HCT116 (cell line): ENCODE data around the gene SGCA.

Experiments
- EZH2phosphoT487 ChIP-seq: fragments of 200-600 bp; IDR thresholded peaks from 2 replicates; pipeline ENCODE4 v1.6.1; 2018; ENCODE audit warnings: antibody characterized with exemption, borderline replicate concordance
- FOSL1 ChIP-seq: IDR thresholded peaks from 2 replicates; pipeline ENCODE4 v1.6.1; 2012; ENCODE audit warnings: low read depth
- JUND ChIP-seq: IDR thresholded peaks from 2 replicates; pipeline ENCODE4 v1.6.1; 2012
- POLR2A ChIP-seq: IDR thresholded peaks from 2 replicates; pipeline ENCODE4 v1.7.0; 2011; ENCODE audit warnings: borderline replicate concordance; ENCODE audit not compliant: insufficient read depth, insufficient read length; ENCODE audit errors: extremely low read depth
- RAD21 ChIP-seq: IDR thresholded peaks from 2 replicates; pipeline ENCODE4 v1.6.1; 2012; ENCODE audit warnings: low read depth, mild to moderate bottlenecking
- SIN3A ChIP-seq: IDR thresholded peaks from 2 replicates; pipeline ENCODE4 v1.6.1; 2012; ENCODE audit warnings: low read depth
- ZNF274 ChIP-seq: fragments of 200-500 bp; sonication (Bioruptor generic); IDR thresholded peaks from 2 replicates; pipeline ENCODE4 v1.6.1; 2014; ENCODE audit warnings: mild to moderate bottlenecking, low read depth, low read length, inconsistent platforms
- TF ChIP-seq, protein P1 (sequence below), 3 experiments: fragments of 200-600 bp in 1 of 3; sonication (generic) in 1 of 3; IDR thresholded peaks in 2 of 3; conservative IDR thresholded peaks in 1 of 3; 2 replicates each; pipeline ENCODE4 v1.5.1; 2012 to 2017; ENCODE audit warnings: low read depth in 2 of 3, low read length in 2 of 3, antibody characterized with exemption in 1 of 3, borderline replicate concordance in 1 of 3, control low read depth in 1 of 3, mild to moderate bottlenecking in 1 of 3, mixed read lengths in 1 of 3, mixed run types in 1 of 3, moderate library complexity in 1 of 3; ENCODE audit not compliant: insufficient read depth in 1 of 3
- TF ChIP-seq, protein P2 (sequence below): IDR thresholded peaks from 2 replicates; pipeline ENCODE4 v1.6.1; 2012

- TF ChIP-seq FOSL1, result no peak
- TF ChIP-seq, protein P1, sequence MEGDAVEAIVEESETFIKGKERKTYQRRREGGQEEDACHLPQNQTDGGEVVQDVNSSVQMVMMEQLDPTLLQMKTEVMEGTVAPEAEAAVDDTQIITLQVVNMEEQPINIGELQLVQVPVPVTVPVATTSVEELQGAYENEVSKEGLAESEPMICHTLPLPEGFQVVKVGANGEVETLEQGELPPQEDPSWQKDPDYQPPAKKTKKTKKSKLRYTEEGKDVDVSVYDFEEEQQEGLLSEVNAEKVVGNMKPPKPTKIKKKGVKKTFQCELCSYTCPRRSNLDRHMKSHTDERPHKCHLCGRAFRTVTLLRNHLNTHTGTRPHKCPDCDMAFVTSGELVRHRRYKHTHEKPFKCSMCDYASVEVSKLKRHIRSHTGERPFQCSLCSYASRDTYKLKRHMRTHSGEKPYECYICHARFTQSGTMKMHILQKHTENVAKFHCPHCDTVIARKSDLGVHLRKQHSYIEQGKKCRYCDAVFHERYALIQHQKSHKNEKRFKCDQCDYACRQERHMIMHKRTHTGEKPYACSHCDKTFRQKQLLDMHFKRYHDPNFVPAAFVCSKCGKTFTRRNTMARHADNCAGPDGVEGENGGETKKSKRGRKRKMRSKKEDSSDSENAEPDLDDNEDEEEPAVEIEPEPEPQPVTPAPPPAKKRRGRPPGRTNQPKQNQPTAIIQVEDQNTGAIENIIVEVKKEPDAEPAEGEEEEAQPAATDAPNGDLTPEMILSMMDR (IDR thresholded peaks at IDR 0.05 in 2 of 3, conservative IDR thresholded peaks at IDR 0.05 in 1 of 3; ENCODE audit: borderline replicate concordance in 1 of 3, insufficient read depth in 1 of 3, low read depth in 2 of 3, low read length in 2 of 3), result no peak
- TF ChIP-seq ZNF274, result no peak
- no peak for TF ChIP-seq JUND
- TF ChIP-seq SIN3A, result no peak
- no peak for TF ChIP-seq EZH2phosphoT487
- no peak for TF ChIP-seq RAD21
- TF ChIP-seq, protein P2, sequence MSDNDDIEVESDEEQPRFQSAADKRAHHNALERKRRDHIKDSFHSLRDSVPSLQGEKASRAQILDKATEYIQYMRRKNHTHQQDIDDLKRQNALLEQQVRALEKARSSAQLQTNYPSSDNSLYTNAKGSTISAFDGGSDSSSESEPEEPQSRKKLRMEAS, result no peak
- no peak for TF ChIP-seq POLR2A
Observed at GRCh38 chr17:50210240-50211225, 44.7 kb downstream of the SGCA start.
